Type B pancreatic cell (in vitro differentiated cells): ENCODE results near the gene MERTK. TPM values are rescaled to one million over a fixed set of nuclear protein-coding genes. Genes with fewer than 3 reads are reported as not detected.
"Not testable (repeated sequence)": the region's sequence is repeated elsewhere in the genome, so short reads cannot be mapped to it uniquely, and the experiment has no call there.

Experiments
- DNase-seq: peaks from one replicate; pipeline ENCODE4 v3.0.0; 2021; ENCODE audit warnings: mixed read lengths; ENCODE audit not compliant: unreplicated experiment; ENCODE audit errors: extremely low spot score
- H3K27ac Mint-ChIP-seq: 2 replicates; pipeline ENCODE4 v1.8.0; 2021; ENCODE audit warnings: mild to moderate bottlenecking, mixed read lengths
- H3K27me3 Mint-ChIP-seq: 2 replicates; pipeline ENCODE4 v1.8.0; 2021; ENCODE audit warnings: mixed read lengths
- H3K36me3 Mint-ChIP-seq: 2 replicates; pipeline ENCODE4 v1.8.0; 2021; ENCODE audit warnings: mixed read lengths
- H3K4me1 Mint-ChIP-seq: one replicate; pipeline ENCODE4 v1.8.0; 2021; ENCODE audit warnings: mixed read lengths; ENCODE audit not compliant: unreplicated experiment
- H3K4me3 Mint-ChIP-seq: 2 replicates; pipeline ENCODE4 v1.8.0; 2021; ENCODE audit warnings: mild to moderate bottlenecking, mixed read lengths
- H3K9me3 Mint-ChIP-seq: 2 replicates; pipeline ENCODE4 v1.8.0; 2021; ENCODE audit warnings: mixed read lengths
- total RNA-seq: library from RNA; stranded (reverse); gene quantifications from 2 replicates; pipeline ENCODE4 v1.2.1, GENCODE V29; 2021; ENCODE audit warnings: low replicate concordance
- TF ChIP-seq, protein P1 (sequence below): fragments of 200-600 bp; sonication (generic); conservative IDR thresholded peaks from 2 replicates; pipeline ENCODE4 v1.5.0; 2021; ENCODE audit warnings: antibody characterized with exemption, mild to moderate bottlenecking

Gene MERTK
- total RNA-seq, 1 donor from 2014 or later, result 25.7 TPM

DNA sequence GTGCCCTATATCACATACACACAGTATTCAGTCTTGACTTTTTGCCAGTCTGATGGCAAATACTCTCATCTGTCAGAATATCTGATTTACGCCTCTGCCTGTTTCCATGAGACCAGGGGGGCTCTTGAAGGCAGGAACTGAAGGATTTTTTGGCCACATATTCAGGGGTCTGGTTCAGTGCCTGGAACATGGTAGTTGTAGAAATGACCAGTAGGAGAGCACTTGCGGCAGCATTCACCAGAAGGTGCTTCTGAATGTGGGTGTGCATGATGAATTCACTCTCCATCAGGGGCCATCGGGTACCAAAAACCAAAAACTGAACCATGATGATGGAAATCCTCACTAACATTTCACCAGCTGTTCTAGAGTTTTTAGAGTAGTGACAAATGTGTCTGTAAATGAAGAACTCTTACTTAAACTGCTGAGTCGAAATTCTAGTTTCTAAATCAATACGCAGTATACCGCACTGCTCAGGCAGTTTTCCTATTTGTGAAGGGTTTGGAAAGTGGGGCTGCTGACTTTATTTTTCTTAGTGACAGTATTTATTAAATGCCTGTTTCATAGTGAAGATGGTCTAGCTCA, 54.6 kb downstream of the MERTK start:
- Mint-ChIP-seq H3K27ac (no peak overlapping the region), H3K4me3 (no peak overlapping the region), H3K27me3 (no peaks in the 10 kb centered on the region), H3K36me3 (peaks cover 34% of the 10 kb centered on the region), H3K4me1 (peaks cover 9% of the 10 kb centered on the region), H3K9me3 (no peaks in the 10 kb centered on the region)
- TF ChIP-seq, protein P1, sequence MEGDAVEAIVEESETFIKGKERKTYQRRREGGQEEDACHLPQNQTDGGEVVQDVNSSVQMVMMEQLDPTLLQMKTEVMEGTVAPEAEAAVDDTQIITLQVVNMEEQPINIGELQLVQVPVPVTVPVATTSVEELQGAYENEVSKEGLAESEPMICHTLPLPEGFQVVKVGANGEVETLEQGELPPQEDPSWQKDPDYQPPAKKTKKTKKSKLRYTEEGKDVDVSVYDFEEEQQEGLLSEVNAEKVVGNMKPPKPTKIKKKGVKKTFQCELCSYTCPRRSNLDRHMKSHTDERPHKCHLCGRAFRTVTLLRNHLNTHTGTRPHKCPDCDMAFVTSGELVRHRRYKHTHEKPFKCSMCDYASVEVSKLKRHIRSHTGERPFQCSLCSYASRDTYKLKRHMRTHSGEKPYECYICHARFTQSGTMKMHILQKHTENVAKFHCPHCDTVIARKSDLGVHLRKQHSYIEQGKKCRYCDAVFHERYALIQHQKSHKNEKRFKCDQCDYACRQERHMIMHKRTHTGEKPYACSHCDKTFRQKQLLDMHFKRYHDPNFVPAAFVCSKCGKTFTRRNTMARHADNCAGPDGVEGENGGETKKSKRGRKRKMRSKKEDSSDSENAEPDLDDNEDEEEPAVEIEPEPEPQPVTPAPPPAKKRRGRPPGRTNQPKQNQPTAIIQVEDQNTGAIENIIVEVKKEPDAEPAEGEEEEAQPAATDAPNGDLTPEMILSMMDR, result no peak
- DNase-seq, result no peak

DNA sequence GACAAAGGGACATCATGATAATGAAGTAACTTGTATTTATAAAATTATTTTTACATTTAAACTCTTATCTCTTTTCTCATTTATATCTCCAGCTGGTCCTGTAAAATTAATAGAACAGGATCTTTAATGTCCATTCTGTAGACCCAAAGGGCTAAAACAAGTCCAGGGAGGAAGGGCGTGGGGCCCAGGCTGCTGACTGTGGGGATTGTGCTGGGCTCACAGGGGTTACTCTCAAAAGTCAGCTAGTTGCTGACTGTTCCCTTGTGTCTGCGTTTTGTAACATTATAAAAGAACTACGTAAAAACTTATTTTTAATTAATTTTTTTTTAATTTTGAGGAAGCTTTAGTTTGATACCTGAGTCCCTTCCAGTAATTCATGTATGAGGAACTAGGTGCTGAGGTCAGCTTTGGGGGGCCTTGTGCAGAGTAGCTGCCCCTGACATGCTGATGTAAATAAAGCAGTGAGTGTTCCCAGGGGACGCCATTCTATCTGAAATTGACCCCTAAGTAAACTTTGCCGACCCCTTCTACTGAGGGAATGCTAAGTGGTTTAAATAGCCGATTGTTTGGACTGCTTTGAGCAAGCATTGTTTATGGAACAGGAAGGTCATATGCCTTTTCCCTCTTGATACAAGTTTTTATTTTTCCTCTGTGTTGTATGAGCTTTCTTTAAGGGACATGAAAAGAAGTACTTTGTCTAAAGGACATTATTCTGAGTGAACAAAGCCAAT, 56.4 kb downstream of the MERTK start:
- H3K27ac Mint-ChIP-seq, result peak overlapping the region; percentile 13
- H3K4me1 Mint-ChIP-seq, result peaks cover 9% of the 10 kb centered on the region
- H3K27me3 Mint-ChIP-seq, result no peaks in the 10 kb centered on the region
- DNase-seq, result no peak
- H3K36me3 Mint-ChIP-seq, result peaks cover 25% of the 10 kb centered on the region
- H3K9me3 Mint-ChIP-seq, result no peaks in the 10 kb centered on the region
- TF ChIP-seq, protein P1, result no peak
- peak overlapping the region; percentile 23 for H3K4me3 Mint-ChIP-seq

DNA sequence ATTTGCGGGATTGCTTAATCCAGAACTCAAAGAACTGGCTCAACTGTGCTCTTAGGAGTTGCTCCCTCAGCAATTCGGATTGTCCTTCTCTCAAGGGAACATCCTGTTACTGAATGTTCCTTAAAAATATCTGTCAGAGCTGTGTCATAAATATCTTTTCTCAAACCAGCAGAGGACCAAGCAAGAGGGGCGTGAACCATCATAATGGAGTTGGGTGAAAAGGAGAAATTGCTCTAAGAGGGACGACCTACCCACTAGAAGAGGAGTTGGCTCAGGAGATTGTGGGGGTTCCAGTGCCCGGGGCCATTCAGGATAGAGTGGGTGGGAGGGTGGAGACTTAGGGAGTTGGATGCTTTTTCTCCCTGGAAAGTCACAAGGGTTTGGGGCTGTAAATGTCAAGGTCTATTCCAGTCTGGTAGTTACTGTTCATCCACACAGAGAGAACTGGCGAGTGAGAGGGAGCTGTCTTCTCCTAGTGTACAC, 59.5 kb downstream of the MERTK start:
- Mint-ChIP-seq H3K4me3 (no peak overlapping the region), H3K9me3 (no peaks in the 10 kb centered on the region), H3K36me3 (peaks cover 29% of the 10 kb centered on the region), H3K27ac (no peak overlapping the region), H3K27me3 (no peaks in the 10 kb centered on the region), H3K4me1 (peaks cover 17% of the 10 kb centered on the region)
- TF ChIP-seq, protein P1, result no peak
- DNase-seq, result no peak

DNA sequence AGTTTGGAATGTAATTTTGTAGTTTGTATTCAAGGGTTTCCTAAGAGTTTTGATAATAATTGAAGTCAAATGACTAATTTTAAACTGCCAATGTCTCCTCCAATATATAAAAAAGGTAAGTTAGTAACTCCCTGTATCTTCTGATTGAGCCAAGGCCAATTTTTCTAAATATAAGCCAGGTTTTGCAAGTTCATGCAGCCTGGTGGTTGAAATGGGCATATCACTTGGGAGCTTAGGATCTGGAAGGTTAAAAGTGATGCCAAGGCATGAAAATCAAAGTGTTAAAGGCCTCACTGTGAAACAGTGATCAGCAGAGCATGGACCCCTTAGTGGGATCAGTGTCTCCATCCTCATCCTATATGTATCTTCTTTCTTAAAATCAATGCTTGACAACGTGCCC, 60.5 kb downstream of the MERTK start:
- Mint-ChIP-seq H3K4me1 (peaks cover 26% of the 10 kb centered on the region), H3K9me3 (no peaks in the 10 kb centered on the region), H3K4me3 (no peak overlapping the region), H3K27ac (no peak overlapping the region), H3K36me3 (peaks cover 30% of the 10 kb centered on the region), H3K27me3 (no peaks in the 10 kb centered on the region)
- no peak for DNase-seq
- TF ChIP-seq, protein P1, result peak; percentile 64

DNA sequence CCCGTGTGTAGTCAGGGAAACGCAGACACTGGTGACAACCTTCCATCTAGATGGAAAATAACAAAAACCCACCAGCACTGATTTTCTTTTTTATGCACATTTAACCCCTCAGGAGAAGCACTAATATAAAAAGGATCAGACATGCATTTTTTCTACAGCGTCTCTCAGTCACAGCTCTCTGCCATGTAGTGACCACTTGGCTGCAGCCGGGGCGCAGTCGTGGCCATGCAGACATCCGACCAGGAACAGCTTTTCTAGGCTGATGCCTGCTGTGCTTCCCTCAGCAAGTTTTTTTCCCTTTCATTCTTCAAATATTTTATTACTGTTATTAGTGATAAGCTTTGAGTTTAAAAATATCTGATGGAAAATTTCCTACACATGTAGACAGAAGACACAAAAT, 63.3 kb downstream of the MERTK start:
- H3K4me1 Mint-ChIP-seq, result peaks cover 22% of the 10 kb centered on the region
- H3K27ac Mint-ChIP-seq, result no peak overlapping the region
- H3K9me3 Mint-ChIP-seq, result no peaks in the 10 kb centered on the region
- DNase-seq, result no peak
- H3K36me3 Mint-ChIP-seq, result peaks cover 25% of the 10 kb centered on the region
- H3K4me3 Mint-ChIP-seq, result no peak overlapping the region
- TF ChIP-seq, protein P1, result no peak
- H3K27me3 Mint-ChIP-seq, result no peaks in the 10 kb centered on the region

DNA sequence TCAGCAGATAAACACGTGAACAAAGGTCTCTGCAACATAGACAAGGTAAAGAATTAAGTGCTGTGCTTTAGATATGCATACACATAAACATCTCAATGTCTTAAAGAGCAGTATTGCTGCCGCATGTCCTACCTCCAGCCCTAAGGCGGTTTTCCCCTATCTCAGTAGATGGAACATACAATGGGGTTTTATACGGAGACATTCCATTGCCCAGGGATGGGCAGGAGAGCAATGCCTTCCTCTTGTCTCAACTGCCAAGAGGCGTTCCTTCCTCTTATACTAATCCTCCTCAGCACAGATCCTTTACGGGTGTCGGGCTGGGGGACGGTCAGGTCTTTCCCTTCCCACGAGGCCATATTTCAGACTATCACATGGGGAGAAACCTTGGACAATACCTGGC, 64.7 kb downstream of the MERTK start:
- DNase-seq, H3K9me3 Mint-ChIP-seq, H3K27me3 Mint-ChIP-seq: not testable (repeated sequence)
- peaks cover 22% of the 10 kb centered on the region for H3K4me1 Mint-ChIP-seq
- H3K4me3 Mint-ChIP-seq, result peak overlapping the region; percentile 25
- peak overlapping the region; percentile 73 for H3K27ac Mint-ChIP-seq
- H3K36me3 Mint-ChIP-seq, result peaks cover 30% of the 10 kb centered on the region

DNA sequence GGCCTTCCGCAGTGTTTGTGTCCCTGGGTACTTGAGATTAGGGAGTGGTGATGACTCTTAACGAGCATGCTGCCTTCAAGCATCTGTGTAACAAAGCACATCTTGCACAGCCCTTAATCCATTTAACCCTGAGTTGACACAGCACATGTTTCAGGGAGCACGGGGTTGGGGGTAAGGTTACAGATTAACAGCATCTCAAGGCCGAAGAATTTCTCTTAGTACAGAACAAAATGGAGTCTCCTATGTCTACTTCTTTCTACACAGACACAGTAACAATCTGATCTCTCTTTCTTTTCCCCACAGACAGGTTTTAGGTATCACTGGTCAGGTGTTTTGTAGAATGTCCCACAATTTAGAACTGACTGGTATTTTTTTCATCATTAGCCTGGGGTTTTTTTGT, 65.1 kb downstream of the MERTK start:
- DNase-seq, H3K9me3 Mint-ChIP-seq, H3K4me3 Mint-ChIP-seq, H3K27me3 Mint-ChIP-seq: not testable (repeated sequence)
- Mint-ChIP-seq H3K36me3 (peaks cover 31% of the 10 kb centered on the region), H3K4me1 (peaks cover 22% of the 10 kb centered on the region), H3K27ac (peak overlapping the region; percentile 73)
